Panc1 (cell line): Measurements from ENCODE around the gene TXNDC2. TPM values are rescaled to one million over a fixed set of nuclear protein-coding genes. Genes with fewer than 3 reads are reported as not detected.

Experiments
- ATAC-seq: fragments of 200-7000 bp; cut with Tn5 transposase; 2 replicates; pipeline ENCODE4 v1.9.1; 2020; ENCODE audit warnings: mild to moderate bottlenecking, moderate library complexity
- BruUV-seq: library from RNA; stranded (reverse); fragments of 400-500 nt; replicated peaks from 2 replicates; lab custom pipeline; 2021; lab: Mats Ljungman, UMichigan
- CTCF ChIA-PET: fragments of 300-600 bp; sonication (Branson Sonifier 250); formaldehyde crosslinking; loops from one replicate; lab custom pipeline; 2022; ENCODE audit warnings: antibody characterized with exemption; lab: Charles Lee
- POLR2A ChIA-PET: fragments of 300-600 bp; sonication (Branson Sonifier 250); formaldehyde crosslinking; loops from one replicate; lab custom pipeline; 2022; ENCODE audit warnings: antibody characterized with exemption; lab: Charles Lee
- DNase-seq: peaks from one replicate; pipeline ENCODE4 v3.0.0-alpha.2; 2010; ENCODE audit warnings: low read depth, low spot score
- H3K27ac ChIP-seq: 2 replicates; pipeline ENCODE4 v1.5.1; 2011; ENCODE audit warnings: mild to moderate bottlenecking, low read length, inconsistent platforms
- H3K27me3 ChIP-seq: fragments of 200-500 bp; sonication (Bioruptor generic); 2 replicates; pipeline ENCODE4 v1.6.0; 2014; ENCODE audit warnings: low read length, inconsistent platforms; ENCODE audit not compliant: control insufficient read depth, insufficient read depth
- H3K36me3 ChIP-seq: fragments of 200-500 bp; sonication (Bioruptor generic); 2 replicates; pipeline ENCODE4 v1.5.1; 2014; ENCODE audit warnings: inconsistent platforms, mild to moderate bottlenecking, low read length, moderate library complexity; ENCODE audit not compliant: control insufficient read depth, insufficient read depth
- H3K4me1 ChIP-seq: 2 replicates; pipeline ENCODE4 v1.5.1; 2011; ENCODE audit warnings: inconsistent platforms, mild to moderate bottlenecking, low read length, moderate library complexity; ENCODE audit not compliant: control insufficient read depth, insufficient read depth
- H3K4me3 ChIP-seq, 2 experiments: 2 replicates each; pipeline ENCODE4 v1.5.1; 2011 to 2012; ENCODE audit warnings: low read depth in 2 of 2, low read length in 2 of 2, mild to moderate bottlenecking in 2 of 2, inconsistent platforms in 1 of 2, moderate library complexity in 1 of 2
- H3K9me3 ChIP-seq: fragments of 200-500 bp; sonication (Bioruptor generic); 2 replicates; pipeline ENCODE4 v1.5.1; 2014; ENCODE audit warnings: low read depth, mild to moderate bottlenecking, inconsistent platforms, low read length, moderate library complexity; ENCODE audit not compliant: control insufficient read depth, insufficient read depth
- POLR2AphosphoS5 ChIP-seq: IDR thresholded peaks from 2 replicates; pipeline ENCODE4 v1.6.1; 2012; ENCODE audit warnings: mild to moderate bottlenecking, low read depth, low read length, moderate library complexity
- SIN3A ChIP-seq: IDR thresholded peaks from 2 replicates; pipeline ENCODE4 v1.6.1; 2012; ENCODE audit warnings: low read depth, mild to moderate bottlenecking, low read length, moderate library complexity, borderline replicate concordance; ENCODE audit not compliant: insufficient read depth
- TCF7L2 ChIP-seq: IDR thresholded peaks from 2 replicates; pipeline ENCODE4 v1.6.1; 2011; ENCODE audit warnings: mild to moderate bottlenecking, low read depth, low read length, inconsistent platforms
- in situ Hi-C: cut with HindIII; loops from 2 replicates; pipeline ENCODE4 v1.10.0; 2016; ENCODE audit warnings: low sequenced_read_pairs, low pct_unique_long_range_greater_than_20kb
- intact Hi-C: fragments of 100-400 bp; cut with micrococcal nuclease; formaldehyde crosslinking; loops from one replicate; pipeline ENCODE4 v1.10.0; 2022; ENCODE audit not compliant: unreplicated experiment
- total RNA-seq: library from RNA; stranded (reverse); gene quantifications from one replicate; pipeline ENCODE4 v1.2.1, GENCODE V29; 2021; ENCODE audit not compliant: unreplicated experiment
- TF ChIP-seq, protein P1 (sequence below): fragments of 450-650 bp; IDR thresholded peaks from 2 replicates; pipeline ENCODE4 v1.5.1; 2017; ENCODE audit warnings: mild to moderate bottlenecking
- TF ChIP-seq, protein P2 (sequence below), 2 experiments: IDR thresholded peaks; 2 replicates each; pipeline ENCODE4 v1.6.1; 2011 to 2012; ENCODE audit warnings: low read depth in 2 of 2, control low read depth in 1 of 2, low read length in 1 of 2, mild to moderate bottlenecking in 1 of 2, moderate library complexity in 1 of 2; ENCODE audit not compliant: insufficient read depth in 1 of 2

The TXNDC2 gene
- total RNA-seq, 1 experiment from 2014 or later, result 0.90 TPM

DNA sequence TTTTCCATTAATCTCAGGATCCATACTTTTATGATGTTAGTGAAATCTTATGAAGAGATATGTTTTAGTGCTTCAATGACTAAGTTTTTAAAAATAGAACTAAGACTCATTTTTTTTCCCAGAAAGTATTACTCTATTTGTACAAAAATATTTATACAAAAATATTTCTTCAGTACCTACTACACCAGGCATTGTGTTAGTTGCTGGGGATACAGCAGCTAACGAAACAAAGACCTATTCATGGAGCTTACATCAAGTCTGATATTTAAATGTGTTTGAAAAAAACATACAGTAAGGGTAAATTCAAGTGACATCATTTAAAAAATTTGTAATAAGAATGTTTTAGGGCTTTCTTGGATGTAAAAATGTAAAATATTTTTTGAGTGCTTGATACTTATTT is 39.6 kb downstream of the TXNDC2 start:
- TF ChIP-seq SIN3A, result no peak
- TF ChIP-seq, protein P1, sequence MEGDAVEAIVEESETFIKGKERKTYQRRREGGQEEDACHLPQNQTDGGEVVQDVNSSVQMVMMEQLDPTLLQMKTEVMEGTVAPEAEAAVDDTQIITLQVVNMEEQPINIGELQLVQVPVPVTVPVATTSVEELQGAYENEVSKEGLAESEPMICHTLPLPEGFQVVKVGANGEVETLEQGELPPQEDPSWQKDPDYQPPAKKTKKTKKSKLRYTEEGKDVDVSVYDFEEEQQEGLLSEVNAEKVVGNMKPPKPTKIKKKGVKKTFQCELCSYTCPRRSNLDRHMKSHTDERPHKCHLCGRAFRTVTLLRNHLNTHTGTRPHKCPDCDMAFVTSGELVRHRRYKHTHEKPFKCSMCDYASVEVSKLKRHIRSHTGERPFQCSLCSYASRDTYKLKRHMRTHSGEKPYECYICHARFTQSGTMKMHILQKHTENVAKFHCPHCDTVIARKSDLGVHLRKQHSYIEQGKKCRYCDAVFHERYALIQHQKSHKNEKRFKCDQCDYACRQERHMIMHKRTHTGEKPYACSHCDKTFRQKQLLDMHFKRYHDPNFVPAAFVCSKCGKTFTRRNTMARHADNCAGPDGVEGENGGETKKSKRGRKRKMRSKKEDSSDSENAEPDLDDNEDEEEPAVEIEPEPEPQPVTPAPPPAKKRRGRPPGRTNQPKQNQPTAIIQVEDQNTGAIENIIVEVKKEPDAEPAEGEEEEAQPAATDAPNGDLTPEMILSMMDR, result no peak
- no peak for TF ChIP-seq TCF7L2
- TF ChIP-seq, protein P2, sequence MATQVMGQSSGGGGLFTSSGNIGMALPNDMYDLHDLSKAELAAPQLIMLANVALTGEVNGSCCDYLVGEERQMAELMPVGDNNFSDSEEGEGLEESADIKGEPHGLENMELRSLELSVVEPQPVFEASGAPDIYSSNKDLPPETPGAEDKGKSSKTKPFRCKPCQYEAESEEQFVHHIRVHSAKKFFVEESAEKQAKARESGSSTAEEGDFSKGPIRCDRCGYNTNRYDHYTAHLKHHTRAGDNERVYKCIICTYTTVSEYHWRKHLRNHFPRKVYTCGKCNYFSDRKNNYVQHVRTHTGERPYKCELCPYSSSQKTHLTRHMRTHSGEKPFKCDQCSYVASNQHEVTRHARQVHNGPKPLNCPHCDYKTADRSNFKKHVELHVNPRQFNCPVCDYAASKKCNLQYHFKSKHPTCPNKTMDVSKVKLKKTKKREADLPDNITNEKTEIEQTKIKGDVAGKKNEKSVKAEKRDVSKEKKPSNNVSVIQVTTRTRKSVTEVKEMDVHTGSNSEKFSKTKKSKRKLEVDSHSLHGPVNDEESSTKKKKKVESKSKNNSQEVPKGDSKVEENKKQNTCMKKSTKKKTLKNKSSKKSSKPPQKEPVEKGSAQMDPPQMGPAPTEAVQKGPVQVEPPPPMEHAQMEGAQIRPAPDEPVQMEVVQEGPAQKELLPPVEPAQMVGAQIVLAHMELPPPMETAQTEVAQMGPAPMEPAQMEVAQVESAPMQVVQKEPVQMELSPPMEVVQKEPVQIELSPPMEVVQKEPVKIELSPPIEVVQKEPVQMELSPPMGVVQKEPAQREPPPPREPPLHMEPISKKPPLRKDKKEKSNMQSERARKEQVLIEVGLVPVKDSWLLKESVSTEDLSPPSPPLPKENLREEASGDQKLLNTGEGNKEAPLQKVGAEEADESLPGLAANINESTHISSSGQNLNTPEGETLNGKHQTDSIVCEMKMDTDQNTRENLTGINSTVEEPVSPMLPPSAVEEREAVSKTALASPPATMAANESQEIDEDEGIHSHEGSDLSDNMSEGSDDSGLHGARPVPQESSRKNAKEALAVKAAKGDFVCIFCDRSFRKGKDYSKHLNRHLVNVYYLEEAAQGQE (IDR thresholded peaks at IDR 0.05; ENCODE audit: insufficient read depth in 1 of 2, low read depth in 2 of 2, low read length in 1 of 2), result no peak
- TF ChIP-seq POLR2AphosphoS5, result no peak
- H3K4me3 ChIP-seq, result no peak overlapping the region
- ChIA-PET CTCF (no interaction called here), POLR2A (interaction anchor here (0.6 kb wide), 1 partner anchor 11 kb away, joined by 13 read pairs; no protein-coding TSS in a partner anchor)
- in situ Hi-C loops, result no loop called here
- no peak for ATAC-seq
- no peaks in the 10 kb centered on the region; the same call in 1 of the 2 replicates for H3K36me3 ChIP-seq
- no peak overlapping the region for H3K27ac ChIP-seq
- no peaks in the 10 kb centered on the region for H3K9me3 ChIP-seq
- no TSS peak for BruUV-seq
- intact Hi-C loops, result no loop called here
- DNase-seq, result no peak
- no peaks in the 10 kb centered on the region for H3K27me3 ChIP-seq
- H3K4me1 ChIP-seq, result peaks cover 74% of the 10 kb centered on the region

DNA sequence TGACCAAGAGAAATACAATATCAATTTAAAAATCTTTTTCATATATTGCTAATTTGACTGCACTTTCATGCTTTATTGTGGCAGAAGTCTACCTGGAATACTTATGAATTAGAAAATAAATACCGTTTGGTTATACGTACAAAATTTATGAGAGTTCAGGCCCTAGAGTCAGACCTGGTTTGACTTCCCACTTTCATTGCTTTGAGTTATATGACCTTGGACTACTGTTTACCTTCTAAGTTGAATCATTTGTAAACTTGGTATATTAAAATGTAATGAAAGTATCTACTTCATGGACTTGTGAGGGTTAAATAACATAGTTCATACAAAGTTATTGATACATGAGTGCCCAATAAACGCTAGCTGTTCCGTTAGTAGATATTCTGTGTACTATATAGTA is 40.0 kb downstream of the TXNDC2 start:
- CTCF ChIA-PET, result no interaction called here
- H3K27ac ChIP-seq, result no peak overlapping the region
- DNase-seq (no peak), ATAC-seq (no peak)
- peaks cover 69% of the 10 kb centered on the region for H3K4me1 ChIP-seq
- in situ Hi-C loops (no loop called here), intact Hi-C loops (no loop called here)
- no peaks in the 10 kb centered on the region for H3K9me3 ChIP-seq
- H3K27me3 ChIP-seq, result no peaks in the 10 kb centered on the region
- no peaks in the 10 kb centered on the region; the same call in 1 of the 2 replicates for H3K36me3 ChIP-seq
- POLR2A ChIA-PET, result no interaction called here
- BruUV-seq, result no TSS peak
- no peak overlapping the region for H3K4me3 ChIP-seq
- TF ChIP-seq, protein P2 (IDR thresholded peaks at IDR 0.05; ENCODE audit: insufficient read depth in 1 of 2, low read depth in 2 of 2, low read length in 1 of 2), result no peak
- no peak for TF ChIP-seq SIN3A
- no peak for TF ChIP-seq TCF7L2
- no peak for TF ChIP-seq POLR2AphosphoS5
- TF ChIP-seq, protein P1, result no peak
